ENCODE results near the gene VAX1. TPM values are rescaled to one million over a fixed set of nuclear protein-coding genes. Genes with fewer than 3 reads are reported as not detected.

The VAX1 gene
- total RNA-seq, 2 experiments from 2014 or later = not detected

DNA sequence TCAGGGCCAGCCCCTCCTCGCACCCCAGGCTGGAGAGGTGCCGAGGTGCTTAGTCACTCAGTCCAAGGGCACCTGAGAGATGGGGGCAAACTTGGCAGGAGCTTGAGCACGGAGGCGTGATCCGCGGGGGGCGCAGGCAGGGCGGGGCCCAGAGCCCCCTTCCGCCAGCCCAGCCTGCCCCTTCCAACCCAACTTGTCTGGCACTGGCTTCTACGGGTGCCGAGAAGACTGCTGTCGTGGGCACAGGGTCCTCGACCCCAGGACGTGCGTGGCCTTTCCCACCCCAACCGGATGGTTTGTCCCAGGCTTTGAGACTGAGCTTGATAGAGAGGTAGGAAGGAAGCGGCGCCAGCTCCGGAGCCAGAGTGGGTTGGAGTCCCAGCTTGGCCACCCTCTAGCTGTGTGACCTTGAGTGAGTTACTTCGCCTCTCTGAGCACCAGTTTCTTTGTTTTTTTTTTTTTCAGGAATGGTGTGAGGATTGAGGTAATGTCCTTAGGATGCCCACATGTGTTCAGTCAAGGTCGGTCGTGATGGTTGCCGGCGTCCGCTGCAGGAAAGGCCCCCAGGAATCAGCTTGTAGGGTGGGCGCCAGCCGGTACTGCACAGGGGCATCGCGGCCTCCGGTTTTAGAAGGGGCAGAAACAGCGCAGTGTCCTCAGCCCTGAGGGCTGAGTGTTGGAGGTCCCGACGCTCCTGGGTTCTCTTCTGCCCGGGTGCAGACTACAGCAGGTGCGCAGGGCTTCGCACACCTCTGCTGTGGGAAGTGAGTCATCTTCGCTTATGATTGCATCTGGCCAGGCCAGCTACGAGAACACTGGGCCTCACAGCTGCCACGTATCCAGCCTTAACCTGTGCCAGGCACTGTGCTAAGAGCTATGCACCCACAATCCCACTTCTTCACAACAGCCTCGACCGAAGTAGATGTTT is 28.6 kb upstream of the VAX1 start:
- no TSS peak for BruUV-seq (replicated peaks)
- no peaks in the 10 kb centered on the region for H3K4me1 ChIP-seq (ENCODE audit: insufficient read depth, low read length, poor library complexity, severe bottlenecking)
- POLR2A ChIA-PET = no interaction called here

GRCh38 chr10:117165538-117166417 is 27.7 kb upstream of the VAX1 start:
- no peaks in the 10 kb centered on the region for H3K36me3 ChIP-seq (ENCODE audit: insufficient read depth, low read length)
- intact Hi-C loops (cut with micrococcal nuclease; ENCODE audit: unreplicated experiment) = no loop called here
- no peak overlapping the region for H3K4me2 ChIP-seq (ENCODE audit: low read length)
- no peaks in the 10 kb centered on the region for H3K79me2 ChIP-seq (ENCODE audit: insufficient read depth, low read depth, low read length)
- H3K9me2 ChIP-seq (ENCODE audit: insufficient read depth, low read length) = no peaks in the 10 kb centered on the region
- DNase-seq (ENCODE audit: low spot score) = no peak
- POLR2A ChIA-PET = no interaction called here
- H4K20me1 ChIP-seq (ENCODE audit: insufficient read depth, low read length) = no peaks in the 10 kb centered on the region
- no peak for TF ChIP-seq EZH2phosphoT487 (IDR thresholded peaks at IDR 0.05; ENCODE audit: borderline replicate concordance, low read depth, low read length)
- no TSS peak for BruUV-seq (replicated peaks)
- H2AFZ ChIP-seq (ENCODE audit: low read length) = no peak overlapping the region
- no peaks in the 10 kb centered on the region for H3K4me1 ChIP-seq (ENCODE audit: insufficient read depth, low read length, poor library complexity, severe bottlenecking)
- CTCF ChIA-PET (ENCODE audit: unreplicated experiment) = interaction anchor here (0.7 kb wide), 1 partner anchor 260 kb away, joined by 5 read pairs; no protein-coding TSS in a partner anchor
- no peak overlapping the region for H3K27ac ChIP-seq (ENCODE audit: low read depth, low read length, poor library complexity, severe bottlenecking)
- H3K9me3 ChIP-seq (ENCODE audit: low read length) = no peaks in the 10 kb centered on the region
- H3K4me3 ChIP-seq (ENCODE audit: low read depth, low read length, poor library complexity, severe bottlenecking) = no peak overlapping the region

More for the DNA sequence above, 28.6 kb upstream of the VAX1 start:
- H2AFZ ChIP-seq (ENCODE audit: low read length) = no peak overlapping the region
- H3K79me2 ChIP-seq (ENCODE audit: insufficient read depth, low read depth, low read length) = no peaks in the 10 kb centered on the region
- H4K20me1 ChIP-seq (ENCODE audit: insufficient read depth, low read length) = no peaks in the 10 kb centered on the region
- H3K4me3 ChIP-seq (ENCODE audit: low read depth, low read length, poor library complexity, severe bottlenecking) = no peak overlapping the region
- TF ChIP-seq EZH2phosphoT487 (IDR thresholded peaks at IDR 0.05; ENCODE audit: borderline replicate concordance, low read depth, low read length) = no peak
- TF ChIP-seq, protein P1, sequence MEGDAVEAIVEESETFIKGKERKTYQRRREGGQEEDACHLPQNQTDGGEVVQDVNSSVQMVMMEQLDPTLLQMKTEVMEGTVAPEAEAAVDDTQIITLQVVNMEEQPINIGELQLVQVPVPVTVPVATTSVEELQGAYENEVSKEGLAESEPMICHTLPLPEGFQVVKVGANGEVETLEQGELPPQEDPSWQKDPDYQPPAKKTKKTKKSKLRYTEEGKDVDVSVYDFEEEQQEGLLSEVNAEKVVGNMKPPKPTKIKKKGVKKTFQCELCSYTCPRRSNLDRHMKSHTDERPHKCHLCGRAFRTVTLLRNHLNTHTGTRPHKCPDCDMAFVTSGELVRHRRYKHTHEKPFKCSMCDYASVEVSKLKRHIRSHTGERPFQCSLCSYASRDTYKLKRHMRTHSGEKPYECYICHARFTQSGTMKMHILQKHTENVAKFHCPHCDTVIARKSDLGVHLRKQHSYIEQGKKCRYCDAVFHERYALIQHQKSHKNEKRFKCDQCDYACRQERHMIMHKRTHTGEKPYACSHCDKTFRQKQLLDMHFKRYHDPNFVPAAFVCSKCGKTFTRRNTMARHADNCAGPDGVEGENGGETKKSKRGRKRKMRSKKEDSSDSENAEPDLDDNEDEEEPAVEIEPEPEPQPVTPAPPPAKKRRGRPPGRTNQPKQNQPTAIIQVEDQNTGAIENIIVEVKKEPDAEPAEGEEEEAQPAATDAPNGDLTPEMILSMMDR (conservative IDR thresholded peaks at IDR 0.05; ENCODE audit: low read length) = no peak
- H3K4me2 ChIP-seq (ENCODE audit: low read length) = no peak overlapping the region
- no peak for DNase-seq (ENCODE audit: low spot score)
- H3K9me3 ChIP-seq (ENCODE audit: low read length) = no peaks in the 10 kb centered on the region
- intact Hi-C loops (cut with micrococcal nuclease; ENCODE audit: unreplicated experiment) = no loop called here
- CTCF ChIA-PET (ENCODE audit: unreplicated experiment) = interaction anchor here (0.7 kb wide), 1 partner anchor 261 kb away, joined by 5 read pairs; no protein-coding TSS in a partner anchor
- no peaks in the 10 kb centered on the region for H3K36me3 ChIP-seq (ENCODE audit: insufficient read depth, low read length)
- no peak overlapping the region for H3K27ac ChIP-seq (ENCODE audit: low read depth, low read length, poor library complexity, severe bottlenecking)
- no peaks in the 10 kb centered on the region for H3K9me2 ChIP-seq (ENCODE audit: insufficient read depth, low read length)
